C4-2B (cell line): ENCODE measurements around the gene GATC.

Experiments used
- ZFX ChIP-seq: fragments of 450-650 bp; IDR thresholded peaks from 2 replicates; pipeline ENCODE4 v1.6.1; 2017
- TF ChIP-seq, protein P1 (sequence below): fragments of 450-650 bp; conservative IDR thresholded peaks from 2 replicates; pipeline ENCODE4 v1.5.1; 2017; ENCODE audit warnings: mild to moderate bottlenecking

DNA sequence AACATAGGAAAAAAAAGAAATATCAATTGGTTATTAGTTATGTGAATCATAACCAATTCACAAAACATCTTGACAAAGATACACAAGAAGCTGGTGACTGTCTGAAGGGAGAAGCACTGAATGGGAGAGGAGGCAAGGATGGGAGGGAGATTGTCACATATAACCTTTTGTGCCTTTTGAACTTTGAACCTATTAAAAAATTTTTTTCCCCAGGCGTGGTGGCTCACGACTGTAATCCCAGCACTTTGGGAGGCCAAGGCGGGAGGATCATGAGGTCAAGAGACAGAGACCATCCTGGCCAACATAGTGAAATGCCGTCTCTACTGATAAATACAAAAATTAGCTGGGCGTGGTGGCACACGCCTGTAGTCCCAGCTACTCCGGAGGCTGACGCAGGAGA, 62.3 kb downstream of the GATC start:
- TF ChIP-seq, protein P1, sequence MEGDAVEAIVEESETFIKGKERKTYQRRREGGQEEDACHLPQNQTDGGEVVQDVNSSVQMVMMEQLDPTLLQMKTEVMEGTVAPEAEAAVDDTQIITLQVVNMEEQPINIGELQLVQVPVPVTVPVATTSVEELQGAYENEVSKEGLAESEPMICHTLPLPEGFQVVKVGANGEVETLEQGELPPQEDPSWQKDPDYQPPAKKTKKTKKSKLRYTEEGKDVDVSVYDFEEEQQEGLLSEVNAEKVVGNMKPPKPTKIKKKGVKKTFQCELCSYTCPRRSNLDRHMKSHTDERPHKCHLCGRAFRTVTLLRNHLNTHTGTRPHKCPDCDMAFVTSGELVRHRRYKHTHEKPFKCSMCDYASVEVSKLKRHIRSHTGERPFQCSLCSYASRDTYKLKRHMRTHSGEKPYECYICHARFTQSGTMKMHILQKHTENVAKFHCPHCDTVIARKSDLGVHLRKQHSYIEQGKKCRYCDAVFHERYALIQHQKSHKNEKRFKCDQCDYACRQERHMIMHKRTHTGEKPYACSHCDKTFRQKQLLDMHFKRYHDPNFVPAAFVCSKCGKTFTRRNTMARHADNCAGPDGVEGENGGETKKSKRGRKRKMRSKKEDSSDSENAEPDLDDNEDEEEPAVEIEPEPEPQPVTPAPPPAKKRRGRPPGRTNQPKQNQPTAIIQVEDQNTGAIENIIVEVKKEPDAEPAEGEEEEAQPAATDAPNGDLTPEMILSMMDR, result no peak
- no peak for TF ChIP-seq ZFX
